MM.1S (cell line): ENCODE data around the gene MYLK2.

Source experiments
- EZH2 ChIP-seq: fragments of 300-600 bp; sonication (generic); optimal IDR thresholded peaks from 2 replicates; pipeline ENCODE3; 2017; ENCODE audit warnings: low read depth, mild to moderate bottlenecking, antibody characterized with exemption, low read length, mixed read lengths
- TF ChIP-seq, protein P1 (sequence below): fragments of 300-600 bp; sonication (generic); IDR thresholded peaks from 2 replicates; pipeline ENCODE4 v1.5.1; 2016; ENCODE audit warnings: antibody characterized with exemption, low read length, mixed read lengths

DNA sequence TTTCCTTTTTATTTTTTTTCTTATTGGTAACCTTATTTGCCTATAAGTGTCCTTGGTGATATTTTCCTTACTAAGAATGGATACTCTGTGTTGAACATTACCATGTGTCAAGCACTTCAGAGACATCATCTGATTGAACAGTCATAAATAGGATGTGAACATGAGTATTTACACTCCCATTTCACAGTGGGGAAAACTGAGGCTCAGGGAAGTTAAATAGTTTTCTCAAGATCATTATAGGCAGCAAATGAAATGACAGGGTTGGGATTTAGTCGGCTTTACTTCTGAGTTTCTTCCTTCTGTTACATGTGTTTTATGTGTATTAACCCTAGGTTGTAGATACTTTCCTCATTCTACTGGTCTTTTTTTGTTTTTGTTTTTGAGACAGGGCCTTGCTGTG, 44.7 kb upstream of the MYLK2 start:
- TF ChIP-seq, protein P1, sequence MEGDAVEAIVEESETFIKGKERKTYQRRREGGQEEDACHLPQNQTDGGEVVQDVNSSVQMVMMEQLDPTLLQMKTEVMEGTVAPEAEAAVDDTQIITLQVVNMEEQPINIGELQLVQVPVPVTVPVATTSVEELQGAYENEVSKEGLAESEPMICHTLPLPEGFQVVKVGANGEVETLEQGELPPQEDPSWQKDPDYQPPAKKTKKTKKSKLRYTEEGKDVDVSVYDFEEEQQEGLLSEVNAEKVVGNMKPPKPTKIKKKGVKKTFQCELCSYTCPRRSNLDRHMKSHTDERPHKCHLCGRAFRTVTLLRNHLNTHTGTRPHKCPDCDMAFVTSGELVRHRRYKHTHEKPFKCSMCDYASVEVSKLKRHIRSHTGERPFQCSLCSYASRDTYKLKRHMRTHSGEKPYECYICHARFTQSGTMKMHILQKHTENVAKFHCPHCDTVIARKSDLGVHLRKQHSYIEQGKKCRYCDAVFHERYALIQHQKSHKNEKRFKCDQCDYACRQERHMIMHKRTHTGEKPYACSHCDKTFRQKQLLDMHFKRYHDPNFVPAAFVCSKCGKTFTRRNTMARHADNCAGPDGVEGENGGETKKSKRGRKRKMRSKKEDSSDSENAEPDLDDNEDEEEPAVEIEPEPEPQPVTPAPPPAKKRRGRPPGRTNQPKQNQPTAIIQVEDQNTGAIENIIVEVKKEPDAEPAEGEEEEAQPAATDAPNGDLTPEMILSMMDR, result no peak
- TF ChIP-seq EZH2, result no peak
